Kasumi-1 (cell line): ENCODE data around the gene SH3BGRL2.
"Not testable (repeated sequence)": the region's sequence is repeated elsewhere in the genome, so short reads cannot be mapped to it uniquely, and the experiment has no call there.

ENCODE experiments used
- DNase-seq, 2 experiments: peaks; one replicate each; lab custom pipeline; 2025; lab: John Stamatoyannopoulos, UW

Gene SH3BGRL2

GRCh38 chr6:79745282-79745681 lies 114.2 kb downstream of the SH3BGRL2 start:
- not testable (repeated sequence) for DNase-seq

- DNase-seq = not testable (repeated sequence)
These were observed 115.2 kb downstream of the SH3BGRL2 start for GRCh38 chr6:79746325-79746724.

DNA sequence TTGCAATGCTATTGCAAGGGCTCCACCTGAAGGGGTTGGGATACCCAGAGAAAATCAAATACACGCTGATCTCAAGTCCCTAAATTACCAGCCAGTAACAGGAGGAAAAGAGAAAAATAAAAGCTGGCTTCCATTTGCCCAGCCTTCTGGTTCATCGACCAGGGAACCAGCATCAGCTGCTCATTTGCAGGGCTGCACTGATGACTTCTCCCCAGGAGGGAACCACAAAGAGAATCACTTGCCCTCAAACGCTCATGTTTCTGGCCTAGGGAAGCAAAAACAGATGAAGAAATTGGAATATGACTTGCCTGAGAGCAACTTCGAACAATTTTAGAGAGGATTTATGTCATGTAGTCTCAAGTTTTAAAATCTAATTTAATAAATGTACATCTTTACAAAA lies 119.7 kb downstream of the SH3BGRL2 start:
- no peak for DNase-seq
